GM12865 (cell line): ENCODE results near the gene SCIN.

Source experiments
- DNase-seq: peaks from one replicate; pipeline ENCODE4 v3.0.0; 2010; ENCODE audit warnings: low read depth
- H3K4me3 ChIP-seq: 2 replicates; pipeline ENCODE4 v1.5.1; 2011; ENCODE audit warnings: mild to moderate bottlenecking, low read depth, low read length, control low read depth
- CTCF ChIP-seq: IDR thresholded peaks from 2 replicates; pipeline ENCODE4 v1.5.1; 2011; ENCODE audit warnings: low read length, control low read depth, low read depth, inconsistent platforms; ENCODE audit not compliant: insufficient read depth; ENCODE audit errors: missing control alignments

Gene SCIN

GRCh38 chr7:12570168-12570533 is 369 bp upstream of the SCIN start:
- H3K4me3 ChIP-seq = peak overlapping the region; percentile 52
- DNase-seq = peak; percentile 13
- no peak for TF ChIP-seq CTCF

GRCh38 chr7:12571691-12572090 is 1.2 kb downstream of the SCIN start:
- no peak for TF ChIP-seq CTCF
- no peak for DNase-seq
- no peak overlapping the region for H3K4me3 ChIP-seq

GRCh38 chr7:12572941-12573575 is 2.5 kb downstream of the SCIN start:
- H3K4me3 ChIP-seq = no peak overlapping the region
- no peak for TF ChIP-seq CTCF
- DNase-seq = no peak

GRCh38 chr7:12573885-12574284 is 3.4 kb downstream of the SCIN start:
- H3K4me3 ChIP-seq = no peak overlapping the region
- DNase-seq = no peak
- no peak for TF ChIP-seq CTCF

GRCh38 chr7:12578930-12579640 is 8.6 kb downstream of the SCIN start:
- peak; percentile 71 for DNase-seq
- TF ChIP-seq CTCF = no peak
- H3K4me3 ChIP-seq = peak overlapping the region; percentile 19; the same call in 1 of the 2 replicates

- H3K4me3 ChIP-seq = no peak overlapping the region
- TF ChIP-seq CTCF = no peak
- no peak for DNase-seq
These were observed 11.4 kb downstream of the SCIN start for GRCh38 chr7:12581897-12582296.
